Neural progenitor cell (in vitro differentiated cells): ENCODE measurements around the gene ATP1A1. TPM values are rescaled to one million over a fixed set of nuclear protein-coding genes. Genes with fewer than 3 reads are reported as not detected.
A peak's percentile ranks its signal among the peaks of the same experiment; 100 is the strongest.

Source experiments
- DNase-seq: peaks from one replicate; pipeline ENCODE4 v3.0.0-alpha.2; 2016; ENCODE audit warnings: low spot score
- H2AFZ ChIP-seq: fragments of 200-600 bp; sonication (generic); replicated peaks from 2 replicates; pipeline ENCODE4 v1.6.1; 2016; ENCODE audit warnings: antibody characterized with exemption
- H3F3A ChIP-seq: fragments of 200-600 bp; sonication (generic); 2 replicates; pipeline ENCODE4 v1.6.1; 2016; ENCODE audit warnings: antibody characterized with exemption, low read depth
- H3K27ac ChIP-seq: fragments of 200-600 bp; sonication (generic); 2 replicates; pipeline ENCODE4 v1.5.1; 2016; ENCODE audit warnings: mild to moderate bottlenecking
- H3K27me3 ChIP-seq: fragments of 200-600 bp; sonication (generic); 2 replicates; pipeline ENCODE4 v1.6.1; 2016; ENCODE audit warnings: mild to moderate bottlenecking, moderate library complexity
- H3K36me3 ChIP-seq: fragments of 200-600 bp; sonication (generic); 2 replicates; pipeline ENCODE4 v1.5.1; 2016
- H3K4me1 ChIP-seq: fragments of 200-600 bp; sonication (generic); 2 replicates; pipeline ENCODE4 v1.6.1; 2016; ENCODE audit warnings: mixed run types
- H3K4me2 ChIP-seq: fragments of 200-600 bp; sonication (generic); 2 replicates; pipeline ENCODE4 v1.6.1; 2016
- H3K4me3 ChIP-seq: fragments of 200-600 bp; sonication (generic); 2 replicates; pipeline ENCODE4 v1.5.1; 2016
- H3K79me2 ChIP-seq: fragments of 200-600 bp; sonication (generic); 2 replicates; pipeline ENCODE4 v1.6.1; 2016; ENCODE audit warnings: low read depth
- H3K9ac ChIP-seq: fragments of 200-600 bp; sonication (generic); 2 replicates; pipeline ENCODE4 v1.6.1; 2016
- H3K9me3 ChIP-seq: fragments of 200-600 bp; sonication (generic); 2 replicates; pipeline ENCODE4 v1.5.1; 2016; ENCODE audit warnings: low read depth
- H4K20me1 ChIP-seq: fragments of 200-600 bp; sonication (generic); 2 replicates; pipeline ENCODE4 v1.6.1; 2016; ENCODE audit warnings: low read depth
- H3K27ac Mint-ChIP-seq: 3 replicates; pipeline ENCODE4 v1.8.0; 2021; ENCODE audit warnings: mixed read lengths
- H3K27me3 Mint-ChIP-seq: 2 replicates; pipeline ENCODE4 v1.8.0; 2022; ENCODE audit warnings: low read depth, mild to moderate bottlenecking, inconsistent platforms, moderate library complexity, mixed read lengths; ENCODE audit not compliant: insufficient read depth
- H3K36me3 Mint-ChIP-seq: 3 replicates; pipeline ENCODE4 v1.8.0; 2021; ENCODE audit warnings: mixed read lengths
- H3K4me1 Mint-ChIP-seq: 3 replicates; pipeline ENCODE4 v1.8.0; 2021; ENCODE audit warnings: mixed read lengths
- H3K4me3 Mint-ChIP-seq: 3 replicates; pipeline ENCODE4 v1.8.0; 2021; ENCODE audit warnings: mild to moderate bottlenecking, moderate library complexity, mixed read lengths
- H3K9me3 Mint-ChIP-seq: 3 replicates; pipeline ENCODE4 v1.8.0; 2020; ENCODE audit warnings: mixed read lengths
- EZH2 ChIP-seq: fragments of 200-600 bp; sonication (generic); IDR thresholded peaks from 2 replicates; pipeline ENCODE4 v1.6.1; 2017; ENCODE audit warnings: antibody characterized with exemption, mild to moderate bottlenecking, moderate library complexity
- EZH2phosphoT487 ChIP-seq: fragments of 200-600 bp; sonication (generic); IDR thresholded peaks from 2 replicates; pipeline ENCODE4 v1.6.1; 2017; ENCODE audit warnings: antibody characterized with exemption
- total RNA-seq: library from RNA; depleted of rRNA; stranded (reverse); fragments of >200 nt; gene quantifications from 2 replicates; pipeline ENCODE4 v1.2.3, GENCODE V29; 2015; ENCODE audit warnings: low replicate concordance
- TF ChIP-seq, protein P1 (sequence below): fragments of 200-600 bp; sonication (generic); IDR thresholded peaks from 2 replicates; pipeline ENCODE4 v1.5.1; 2017; ENCODE audit warnings: antibody characterized with exemption, mild to moderate bottlenecking

Gene ATP1A1
- total RNA-seq, 1 donor from 2014 or later: 61.5 TPM

- Mint-ChIP-seq H3K4me1 (no peaks in the 10 kb centered on the region), H3K4me3 (no peak overlapping the region), H3K36me3 (no peaks in the 10 kb centered on the region), H3K27me3 (peaks cover 3% of the 10 kb centered on the region), H3K27ac (no peak overlapping the region), H3K9me3 (no peaks in the 10 kb centered on the region)
- Histone ChIP-seq H3K9me3 (no peaks in the 10 kb centered on the region), H2AFZ (peak overlapping the region; percentile 95), H3K36me3 (no peaks in the 10 kb centered on the region), H3K4me1 (peaks cover 5% of the 10 kb centered on the region), H3F3A (peaks cover 19% of the 10 kb centered on the region), H3K27me3 (no peaks in the 10 kb centered on the region), H3K4me2 (peak overlapping the region; percentile 31), H3K4me3 (no peak overlapping the region), H3K27ac (no peak overlapping the region), H3K79me2 (no peaks in the 10 kb centered on the region), H4K20me1 (no peaks in the 10 kb centered on the region), H3K9ac (no peak overlapping the region)
- TF ChIP-seq EZH2phosphoT487 (no peak), EZH2 (no peak)
- TF ChIP-seq, protein P1, sequence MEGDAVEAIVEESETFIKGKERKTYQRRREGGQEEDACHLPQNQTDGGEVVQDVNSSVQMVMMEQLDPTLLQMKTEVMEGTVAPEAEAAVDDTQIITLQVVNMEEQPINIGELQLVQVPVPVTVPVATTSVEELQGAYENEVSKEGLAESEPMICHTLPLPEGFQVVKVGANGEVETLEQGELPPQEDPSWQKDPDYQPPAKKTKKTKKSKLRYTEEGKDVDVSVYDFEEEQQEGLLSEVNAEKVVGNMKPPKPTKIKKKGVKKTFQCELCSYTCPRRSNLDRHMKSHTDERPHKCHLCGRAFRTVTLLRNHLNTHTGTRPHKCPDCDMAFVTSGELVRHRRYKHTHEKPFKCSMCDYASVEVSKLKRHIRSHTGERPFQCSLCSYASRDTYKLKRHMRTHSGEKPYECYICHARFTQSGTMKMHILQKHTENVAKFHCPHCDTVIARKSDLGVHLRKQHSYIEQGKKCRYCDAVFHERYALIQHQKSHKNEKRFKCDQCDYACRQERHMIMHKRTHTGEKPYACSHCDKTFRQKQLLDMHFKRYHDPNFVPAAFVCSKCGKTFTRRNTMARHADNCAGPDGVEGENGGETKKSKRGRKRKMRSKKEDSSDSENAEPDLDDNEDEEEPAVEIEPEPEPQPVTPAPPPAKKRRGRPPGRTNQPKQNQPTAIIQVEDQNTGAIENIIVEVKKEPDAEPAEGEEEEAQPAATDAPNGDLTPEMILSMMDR: no peak
- DNase-seq: peak; percentile 64
Measured at GRCh38 chr1:116433275-116434257, 60.5 kb downstream of the ATP1A1 start.

- Mint-ChIP-seq H3K36me3 (no peaks in the 10 kb centered on the region), H3K4me3 (no peak overlapping the region), H3K27ac (no peak overlapping the region), H3K27me3 (peaks cover 3% of the 10 kb centered on the region), H3K9me3 (no peaks in the 10 kb centered on the region), H3K4me1 (no peaks in the 10 kb centered on the region)
- Histone ChIP-seq H3K9ac (no peak overlapping the region), H4K20me1 (no peaks in the 10 kb centered on the region), H3F3A (peaks cover 19% of the 10 kb centered on the region), H3K36me3 (no peaks in the 10 kb centered on the region), H3K9me3 (no peaks in the 10 kb centered on the region), H3K27ac (no peak overlapping the region), H3K4me3 (no peak overlapping the region), H2AFZ (no peak overlapping the region), H3K27me3 (no peaks in the 10 kb centered on the region), H3K79me2 (no peaks in the 10 kb centered on the region), H3K4me1 (peaks cover 5% of the 10 kb centered on the region), H3K4me2 (no peak overlapping the region)
- no peak for DNase-seq
- TF ChIP-seq EZH2: no peak
- TF ChIP-seq EZH2phosphoT487: no peak
- TF ChIP-seq, protein P1: no peak
Measured at GRCh38 chr1:116434849-116435248, 61.8 kb downstream of the ATP1A1 start.

GRCh38 chr1:116435806-116436610 is 63.0 kb downstream of the ATP1A1 start:
- peaks cover 19% of the 10 kb centered on the region for H3F3A ChIP-seq
- Mint-ChIP-seq H3K27me3 (peaks cover 5% of the 10 kb centered on the region), H3K36me3 (no peaks in the 10 kb centered on the region), H3K4me1 (no peaks in the 10 kb centered on the region), H3K27ac (no peak overlapping the region), H3K4me3 (no peak overlapping the region), H3K9me3 (no peaks in the 10 kb centered on the region)
- H3K27me3 ChIP-seq: no peaks in the 10 kb centered on the region
- DNase-seq: no peak
- H3K79me2 ChIP-seq: no peaks in the 10 kb centered on the region
- no peak overlapping the region for H3K4me2 ChIP-seq
- no peaks in the 10 kb centered on the region for H4K20me1 ChIP-seq
- no peak overlapping the region for H3K27ac ChIP-seq
- no peak overlapping the region for H3K9ac ChIP-seq
- H3K4me3 ChIP-seq: no peak overlapping the region
- no peak overlapping the region for H2AFZ ChIP-seq
- TF ChIP-seq EZH2phosphoT487: no peak
- TF ChIP-seq EZH2: no peak
- TF ChIP-seq, protein P1: no peak
- H3K9me3 ChIP-seq: no peaks in the 10 kb centered on the region
- H3K36me3 ChIP-seq: no peaks in the 10 kb centered on the region
- peaks cover 5% of the 10 kb centered on the region for H3K4me1 ChIP-seq
